ENCODE results near the gene GFM1.

Gene GFM1

DNA sequence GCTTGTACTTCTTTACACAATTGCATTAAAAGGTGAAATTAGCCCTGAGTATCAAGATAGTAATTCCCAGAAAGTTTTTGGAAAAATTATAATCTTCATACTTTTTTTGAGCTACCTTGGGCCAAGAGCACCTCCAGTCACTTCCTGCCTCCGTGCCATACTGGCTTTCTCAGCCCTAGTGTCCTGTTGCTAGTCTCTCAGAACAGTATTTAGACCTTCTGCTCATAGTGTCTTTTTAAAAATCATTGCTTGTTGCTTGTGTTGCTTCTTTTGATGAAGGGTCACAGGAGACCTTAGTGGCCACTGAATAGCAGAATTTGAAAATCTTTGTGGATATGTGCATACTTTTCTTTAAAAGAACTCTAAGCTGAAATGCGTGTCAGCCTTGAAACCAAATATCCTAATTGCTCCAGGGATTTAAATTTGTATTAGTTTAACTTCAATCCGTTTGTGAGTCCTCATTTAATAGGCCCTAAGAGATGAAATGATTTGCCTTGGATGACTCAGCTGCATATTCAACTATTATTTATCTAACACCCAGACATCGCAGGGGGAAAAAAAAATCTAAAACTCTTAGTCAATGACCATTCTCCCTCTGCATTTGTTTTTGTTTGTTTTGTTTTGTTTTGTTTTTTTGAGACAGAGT, 57.2 kb downstream of the GFM1 start:
- H3K27ac ChIP-seq, result no peak overlapping the region
- H3K4me2 ChIP-seq, result no peak overlapping the region
- peaks cover 26% of the 10 kb centered on the region for H3K36me3 ChIP-seq
- no peaks in the 10 kb centered on the region for H4K20me1 ChIP-seq
- H3K9ac ChIP-seq, result no peak overlapping the region
- no peak for TF ChIP-seq Cebpa-rat (IDR thresholded peaks at IDR 0.05)
- no peak overlapping the region for H3K4me3 ChIP-seq
- no peaks in the 10 kb centered on the region for H3K27me3 ChIP-seq
- H3K9me3 ChIP-seq, result no peaks in the 10 kb centered on the region
- no peaks in the 10 kb centered on the region for H3K4me1 ChIP-seq

DNA sequence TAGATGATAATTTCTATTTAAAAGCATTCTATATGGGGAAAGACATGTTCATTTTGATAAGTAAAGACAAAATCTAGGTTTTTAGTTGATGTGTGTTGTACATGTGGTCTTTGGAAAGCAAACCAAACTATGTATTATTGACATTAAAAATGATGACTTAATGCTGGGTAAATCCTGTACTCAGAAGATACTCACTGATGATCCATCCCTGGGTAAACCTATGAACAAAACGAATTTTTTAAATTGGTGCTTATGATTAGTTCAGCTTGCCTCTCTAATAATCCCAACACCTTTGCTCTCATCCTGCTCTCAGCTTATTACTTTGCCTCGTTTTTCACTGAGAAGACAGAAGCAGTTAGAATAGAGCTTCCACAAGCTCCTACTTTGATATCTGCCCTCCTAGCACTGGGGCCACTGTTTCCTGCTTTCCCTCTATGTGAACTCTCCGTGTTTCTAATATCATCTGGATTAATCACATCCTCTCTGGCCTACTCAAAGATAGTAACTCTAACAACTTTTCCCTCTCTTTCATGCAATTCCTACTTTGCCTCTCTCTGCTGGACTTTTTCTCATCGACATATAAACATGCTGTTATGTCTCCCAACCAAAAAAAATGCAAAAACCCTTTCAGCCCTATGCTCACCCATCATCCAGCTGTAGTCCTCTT, 58.6 kb downstream of the GFM1 start:
- no peaks in the 10 kb centered on the region for H3K4me1 ChIP-seq
- H3K4me3 ChIP-seq, result no peak overlapping the region
- H3K27me3 ChIP-seq, result no peaks in the 10 kb centered on the region
- no peak overlapping the region for H3K27ac ChIP-seq
- H3K9me3 ChIP-seq, result no peaks in the 10 kb centered on the region
- H4K20me1 ChIP-seq, result no peaks in the 10 kb centered on the region
- no peak overlapping the region for H3K9ac ChIP-seq
- H3K36me3 ChIP-seq, result peaks cover 39% of the 10 kb centered on the region
- H3K4me2 ChIP-seq, result no peak overlapping the region
- TF ChIP-seq Cebpa-rat (IDR thresholded peaks at IDR 0.05), result no peak

DNA sequence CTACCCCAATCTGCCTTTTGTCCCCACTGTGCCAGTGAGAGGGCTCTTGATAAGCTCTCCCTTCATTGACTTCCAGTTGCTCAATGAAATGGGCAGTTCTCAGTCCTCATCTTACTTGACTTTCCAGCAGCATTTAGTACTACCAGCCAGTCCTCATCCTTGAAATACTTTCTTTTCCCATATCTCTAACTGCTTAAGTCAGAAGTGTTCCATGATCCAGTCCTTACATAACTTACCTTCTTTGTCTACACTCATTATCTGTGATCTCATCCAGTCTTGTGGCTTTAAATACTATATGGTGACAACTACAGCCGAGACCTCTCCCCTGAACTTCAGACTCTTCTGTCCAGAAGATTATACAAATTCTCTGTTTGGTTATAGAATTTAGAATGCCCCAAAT, 59.2 kb downstream of the GFM1 start:
- no peak overlapping the region for H3K4me3 ChIP-seq
- H3K27ac ChIP-seq, result no peak overlapping the region
- H3K4me2 ChIP-seq, result no peak overlapping the region

DNA sequence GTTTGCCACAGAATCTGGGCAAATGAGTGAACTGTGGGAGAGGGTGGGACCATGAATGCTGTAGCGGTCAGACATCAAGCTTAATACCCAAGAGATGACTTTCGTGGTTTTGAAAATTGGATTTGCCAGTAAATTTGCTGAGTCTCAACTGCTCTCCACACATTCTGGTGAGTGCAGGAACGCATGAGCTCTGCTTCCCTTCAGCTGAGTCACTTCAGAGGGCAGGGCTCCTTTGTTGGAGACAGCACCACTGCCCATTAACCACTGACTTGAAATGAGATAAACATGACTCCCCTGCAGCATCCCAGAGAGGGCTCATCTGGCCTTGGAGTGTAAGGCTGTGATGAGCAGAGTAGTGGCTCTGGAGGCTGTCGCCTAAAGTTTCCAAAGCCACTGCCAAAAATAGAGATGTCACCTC, 65.3 kb downstream of the GFM1 start:
- TF ChIP-seq Cebpa-rat (IDR thresholded peaks at IDR 0.05), result no peak
- H4K20me1 ChIP-seq, result no peaks in the 10 kb centered on the region
- no peak overlapping the region for H3K4me2 ChIP-seq
- H3K9ac ChIP-seq, result no peak overlapping the region
- no peak overlapping the region for H3K27ac ChIP-seq
- no peaks in the 10 kb centered on the region for H3K4me1 ChIP-seq
- H3K9me3 ChIP-seq, result no peaks in the 10 kb centered on the region
- H3K36me3 ChIP-seq, result peaks cover 62% of the 10 kb centered on the region
- H3K27me3 ChIP-seq, result no peaks in the 10 kb centered on the region
- H3K4me3 ChIP-seq, result no peak overlapping the region

More for the DNA sequence above, 59.2 kb downstream of the GFM1 start:
- no peaks in the 10 kb centered on the region for H3K4me1 ChIP-seq
- peaks cover 46% of the 10 kb centered on the region for H3K36me3 ChIP-seq
- no peak overlapping the region for H3K9ac ChIP-seq
- no peaks in the 10 kb centered on the region for H3K9me3 ChIP-seq
- TF ChIP-seq Cebpa-rat (IDR thresholded peaks at IDR 0.05), result no peak
- H4K20me1 ChIP-seq, result no peaks in the 10 kb centered on the region
- H3K27me3 ChIP-seq, result no peaks in the 10 kb centered on the region

DNA sequence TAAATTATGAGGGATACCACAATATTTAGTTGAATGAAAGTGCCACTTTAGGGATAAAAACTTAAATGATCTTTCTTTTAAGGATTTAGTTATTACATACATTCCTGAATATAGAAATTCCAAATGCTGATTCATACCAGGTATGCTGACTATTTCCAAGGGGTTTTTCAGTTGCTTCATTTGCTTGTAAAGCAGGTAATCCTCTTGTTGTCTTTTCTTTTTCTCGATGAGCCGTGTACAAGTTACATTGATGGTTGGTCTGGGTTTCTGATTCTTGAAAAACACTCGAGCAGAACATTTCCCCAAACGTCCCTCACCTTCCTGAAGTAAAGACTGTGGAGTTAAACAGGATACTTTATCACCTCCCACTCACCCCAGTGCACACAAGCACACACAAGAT, 66.3 kb downstream of the GFM1 start:
- Histone ChIP-seq H4K20me1 (no peaks in the 10 kb centered on the region), H3K4me3 (no peak overlapping the region), H3K4me1 (no peaks in the 10 kb centered on the region), H3K27ac (no peak overlapping the region), H3K27me3 (no peaks in the 10 kb centered on the region), H3K36me3 (peaks cover 62% of the 10 kb centered on the region), H3K9ac (no peak overlapping the region), H3K4me2 (no peak overlapping the region), H3K9me3 (no peaks in the 10 kb centered on the region)
- no peak for TF ChIP-seq Cebpa-rat (IDR thresholded peaks at IDR 0.05)

DNA sequence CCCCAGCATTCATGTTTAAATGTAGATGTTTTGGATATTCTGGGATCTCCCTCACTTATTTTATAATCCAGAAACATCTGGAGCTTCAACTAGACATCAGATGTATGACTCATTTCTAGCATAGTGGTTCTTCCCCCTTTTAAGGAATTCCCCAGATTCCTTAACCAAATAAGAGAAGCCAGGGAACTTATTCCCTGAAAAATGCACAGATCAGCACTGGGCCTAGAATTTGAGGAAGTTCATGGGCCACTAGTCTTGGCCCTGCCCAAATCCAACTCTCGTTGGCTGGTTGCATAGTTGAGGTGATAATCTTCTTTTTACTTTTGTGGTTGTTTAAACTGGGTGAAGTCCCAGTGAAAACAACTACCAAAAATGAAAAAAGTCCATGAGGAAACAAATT, 67.6 kb downstream of the GFM1 start:
- TF ChIP-seq Cebpa-rat (IDR thresholded peaks at IDR 0.05), result no peak
- H3K9me3 ChIP-seq, result no peaks in the 10 kb centered on the region
- no peak overlapping the region for H3K9ac ChIP-seq

GRCh38 chr3:158712443-158712842, 68.1 kb downstream of the GFM1 start:
- Histone ChIP-seq H3K4me3 (no peak overlapping the region), H3K27ac (no peak overlapping the region), H3K4me2 (no peak overlapping the region), H3K4me1 (no peaks in the 10 kb centered on the region), H3K9ac (no peak overlapping the region), H3K36me3 (peaks cover 46% of the 10 kb centered on the region), H3K9me3 (no peaks in the 10 kb centered on the region), H4K20me1 (no peaks in the 10 kb centered on the region), H3K27me3 (no peaks in the 10 kb centered on the region)
- TF ChIP-seq Cebpa-rat (IDR thresholded peaks at IDR 0.05), result no peak

More for the DNA sequence above, 67.6 kb downstream of the GFM1 start:
- H3K4me3 ChIP-seq, result no peak overlapping the region
- H3K4me2 ChIP-seq, result no peak overlapping the region
- no peaks in the 10 kb centered on the region for H4K20me1 ChIP-seq
- no peak overlapping the region for H3K27ac ChIP-seq
- no peaks in the 10 kb centered on the region for H3K4me1 ChIP-seq
- H3K36me3 ChIP-seq, result peaks cover 52% of the 10 kb centered on the region
- no peaks in the 10 kb centered on the region for H3K27me3 ChIP-seq

DNA sequence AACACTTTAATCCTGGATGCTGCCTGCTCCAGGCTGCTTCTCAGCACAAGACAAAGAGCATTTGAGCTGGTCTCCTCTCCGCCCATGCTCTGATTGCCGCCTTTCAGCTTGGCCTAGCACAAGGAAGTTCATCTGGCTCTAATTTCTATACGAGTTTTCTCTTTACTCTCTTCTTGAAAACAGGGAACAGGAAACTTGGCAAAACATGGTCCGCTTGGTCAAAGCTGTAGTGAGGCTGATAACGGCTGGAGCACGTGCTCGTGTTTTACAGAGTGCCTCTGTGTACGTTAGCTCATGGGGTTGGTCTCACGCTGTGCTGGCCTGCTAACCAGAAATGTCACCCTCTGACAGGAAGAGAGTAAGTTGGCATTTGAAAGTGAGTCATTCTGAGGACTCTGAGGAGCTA, 68.8 kb downstream of the GFM1 start:
- Histone ChIP-seq H3K27me3 (no peaks in the 10 kb centered on the region), H3K4me1 (no peaks in the 10 kb centered on the region), H4K20me1 (no peaks in the 10 kb centered on the region), H3K9me3 (no peaks in the 10 kb centered on the region), H3K9ac (no peak overlapping the region), H3K4me2 (no peak overlapping the region), H3K36me3 (peaks cover 40% of the 10 kb centered on the region), H3K4me3 (no peak overlapping the region), H3K27ac (no peak overlapping the region)
- no peak for TF ChIP-seq Cebpa-rat (IDR thresholded peaks at IDR 0.05)

DNA sequence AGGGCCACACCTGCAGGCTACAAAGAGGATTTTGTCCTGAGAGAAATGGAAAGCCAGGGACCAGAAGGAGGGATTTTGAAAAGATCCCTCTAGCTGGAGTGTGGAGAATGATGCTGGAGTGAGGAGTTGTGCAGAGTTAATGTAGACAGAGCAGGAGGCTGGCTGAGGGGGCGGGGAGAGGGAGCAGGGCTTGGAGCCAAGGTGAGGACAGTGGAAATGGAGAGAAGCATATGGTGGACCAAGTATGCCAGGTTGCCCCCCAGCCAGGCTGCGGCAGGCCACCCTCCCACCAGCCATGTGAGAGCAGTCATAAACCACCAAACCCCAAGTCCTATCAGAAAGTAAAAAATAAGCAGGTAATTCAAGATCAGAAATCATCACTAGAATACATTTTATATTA, 73.2 kb downstream of the GFM1 start:
- H3K4me2 ChIP-seq, result no peak overlapping the region

DNA sequence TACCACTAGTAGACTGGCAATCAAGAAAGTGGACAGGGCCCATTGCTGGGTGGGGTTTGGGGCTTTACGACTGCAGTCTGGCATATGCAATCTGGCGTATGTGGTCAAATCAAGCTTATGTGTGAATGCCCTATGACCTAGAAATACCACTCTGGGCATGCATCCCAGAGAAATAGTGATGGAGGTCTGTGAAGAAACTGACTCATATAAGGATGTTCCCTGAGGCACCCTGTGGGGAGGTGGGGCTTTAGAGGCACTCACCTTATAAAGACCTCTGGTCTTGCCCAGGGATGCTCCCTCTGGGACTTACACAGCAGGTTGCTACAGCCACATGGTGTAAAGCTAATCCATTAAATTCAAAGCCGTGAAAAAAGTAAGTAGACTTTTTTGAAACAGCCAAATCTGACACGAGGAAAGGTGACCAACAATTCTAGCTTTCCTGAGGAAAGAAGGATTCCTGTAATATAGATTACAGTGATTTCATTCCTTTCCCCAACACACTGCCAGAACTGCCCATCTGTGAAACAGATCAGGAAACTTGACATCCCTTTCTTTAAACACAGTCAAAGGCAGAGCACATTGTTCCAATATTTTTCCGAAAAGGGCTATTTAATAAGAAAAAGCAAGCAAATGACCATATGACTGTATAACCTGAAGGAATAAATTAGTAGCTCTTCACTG, 74.3 kb downstream of the GFM1 start:
- Histone ChIP-seq H3K9me3 (no peaks in the 10 kb centered on the region), H4K20me1 (no peaks in the 10 kb centered on the region), H3K4me1 (peaks cover 17% of the 10 kb centered on the region), H3K27me3 (no peaks in the 10 kb centered on the region), H3K36me3 (peaks cover 12% of the 10 kb centered on the region), H3K9ac (no peak overlapping the region), H3K4me2 (no peak overlapping the region), H3K4me3 (no peak overlapping the region), H3K27ac (no peak overlapping the region)
- no peak for TF ChIP-seq Cebpa-rat (IDR thresholded peaks at IDR 0.05)

More for the DNA sequence above, 73.2 kb downstream of the GFM1 start:
- Histone ChIP-seq H3K27ac (no peak overlapping the region), H3K36me3 (peaks cover 20% of the 10 kb centered on the region), H3K4me1 (peaks cover 10% of the 10 kb centered on the region), H4K20me1 (no peaks in the 10 kb centered on the region), H3K9ac (no peak overlapping the region), H3K9me3 (no peaks in the 10 kb centered on the region), H3K4me3 (no peak overlapping the region), H3K27me3 (no peaks in the 10 kb centered on the region)
- TF ChIP-seq Cebpa-rat (IDR thresholded peaks at IDR 0.05), result no peak

Data from BLaER1 (cell line).